22Rv1 (cell line): Measurements from ENCODE around the gene HEMGN.
A peak's percentile ranks its signal among the peaks of the same experiment; 100 is the strongest.

ENCODE experiments used
- CTCF ChIP-seq: fragments of 450-650 bp; IDR thresholded peaks from 2 replicates; pipeline ENCODE4 v1.5.1; 2017; ENCODE audit warnings: mild to moderate bottlenecking
- ZFX ChIP-seq: fragments of 450-650 bp; IDR thresholded peaks from 2 replicates; pipeline ENCODE4 v1.6.1; 2017; ENCODE audit warnings: antibody characterized with exemption, borderline replicate concordance

GRCh38 chr9:97923529-97924108 lies 14.4 kb downstream of the HEMGN start:
- TF ChIP-seq CTCF (peak; percentile 92), ZFX (no peak)
